Activated naive CD8-positive, alpha-beta T cell treated with anti-CD3 and anti-CD28 coated beads, Interleukin-2, amount 50 U/mL, for 16 hours (primary cell): Measurements from ENCODE around the gene SLC9A7.

Experiments
- DNase-seq: peaks from one replicate; pipeline ENCODE4 v3.0.0-alpha.2; 2020; ENCODE audit warnings: low read depth, low spot score

SLC9A7 gene

GRCh38 chrX:46610070-46610658, 148.8 kb downstream of the SLC9A7 start:
- no peak for DNase-seq

- no peak for DNase-seq
These were observed 151.0 kb downstream of the SLC9A7 start for GRCh38 chrX:46607916-46608315.

- DNase-seq: no peak
These were observed 156.3 kb downstream of the SLC9A7 start for GRCh38 chrX:46602468-46603102.

GRCh38 chrX:46601283-46601682, 157.6 kb downstream of the SLC9A7 start:
- no peak for DNase-seq

GRCh38 chrX:46599051-46599560, 159.8 kb downstream of the SLC9A7 start:
- DNase-seq: no peak

GRCh38 chrX:46597771-46598170, 161.1 kb downstream of the SLC9A7 start:
- no peak for DNase-seq

- DNase-seq: no peak
These were observed 161.7 kb downstream of the SLC9A7 start for GRCh38 chrX:46597208-46597607.

- no peak for DNase-seq
These were observed 163.8 kb downstream of the SLC9A7 start for GRCh38 chrX:46595084-46595483.

GRCh38 chrX:46589977-46590723, 168.8 kb downstream of the SLC9A7 start:
- DNase-seq: no peak

GRCh38 chrX:46588263-46588662, 170.7 kb downstream of the SLC9A7 start:
- no peak for DNase-seq

- no peak for DNase-seq
These were observed 171.2 kb downstream of the SLC9A7 start for GRCh38 chrX:46587753-46588171.

- no peak for DNase-seq
These were observed 171.8 kb downstream of the SLC9A7 start for GRCh38 chrX:46587158-46587557.

GRCh38 chrX:46584736-46585135, 174.2 kb downstream of the SLC9A7 start:
- no peak for DNase-seq

GRCh38 chrX:46582966-46583365, 176.0 kb downstream of the SLC9A7 start:
- no peak for DNase-seq

- DNase-seq: no peak
These were observed 176.6 kb downstream of the SLC9A7 start for GRCh38 chrX:46582325-46582724.

GRCh38 chrX:46580613-46581012, 178.3 kb downstream of the SLC9A7 start:
- DNase-seq: no peak

- no peak for DNase-seq
These were observed 179.7 kb downstream of the SLC9A7 start for GRCh38 chrX:46579250-46579649.

GRCh38 chrX:46577221-46578005, 181.5 kb downstream of the SLC9A7 start:
- DNase-seq: no peak

- DNase-seq: no peak
These were observed 182.5 kb downstream of the SLC9A7 start for GRCh38 chrX:46576458-46576857.

- no peak for DNase-seq
These were observed 182.9 kb downstream of the SLC9A7 start for GRCh38 chrX:46575991-46576392.

GRCh38 chrX:46575586-46575985, 183.3 kb downstream of the SLC9A7 start:
- DNase-seq: no peak
